ENCODE measurements around the gene NQO2.
"Not testable (repeated sequence)": the region's sequence is repeated elsewhere in the genome, so short reads cannot be mapped to it uniquely, and the experiment has no call there.

The NQO2 gene

GRCh38 chr6:2970034-2970685 lies 29.5 kb upstream of the NQO2 start:
- DNase-seq (ENCODE audit: low read depth in 2 of 3, low spot score in 1 of 3), result no peak

GRCh38 chr6:2970753-2971419 lies 28.8 kb upstream of the NQO2 start:
- DNase-seq (ENCODE audit: low read depth in 2 of 3, low spot score in 1 of 3), result peak in 2 of 3 donors; percentile 15 to 49

- DNase-seq (ENCODE audit: low read depth in 2 of 3, low spot score in 1 of 3), result no peak
Observed at GRCh38 chr6:2971420-2972218, 28.1 kb upstream of the NQO2 start, which contains the start of gene SERPINB6. SERPINB6 (minus strand) TSS chr6:2971567; CDS start chr6:2959332, 12,235 bp downstream.

GRCh38 chr6:2972219-2972487 lies 27.5 kb upstream of the NQO2 start:
- not testable (repeated sequence) for DNase-seq (ENCODE audit: low read depth in 2 of 3, low spot score in 1 of 3)

DNA sequence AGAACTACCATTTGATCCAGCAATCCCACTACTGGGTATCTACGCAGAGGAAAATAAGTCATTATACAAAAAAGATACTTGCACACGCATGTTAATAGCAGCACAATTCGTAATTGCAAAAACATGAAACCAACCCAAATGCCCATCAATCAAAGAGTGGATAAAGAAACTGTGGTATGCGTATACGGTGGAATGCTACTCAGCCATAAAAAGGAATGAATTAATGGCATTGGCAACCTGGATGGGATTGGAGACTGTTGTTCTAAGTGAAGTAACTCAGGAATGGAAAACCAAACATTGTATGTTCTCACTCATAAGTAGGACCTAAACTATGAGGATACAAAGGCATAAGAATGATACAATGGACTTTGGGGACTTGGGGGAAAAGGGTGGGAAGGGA lies 27.0 kb upstream of the NQO2 start:
- not testable (repeated sequence) for DNase-seq (ENCODE audit: low read depth in 2 of 3, low spot score in 1 of 3)

DNA sequence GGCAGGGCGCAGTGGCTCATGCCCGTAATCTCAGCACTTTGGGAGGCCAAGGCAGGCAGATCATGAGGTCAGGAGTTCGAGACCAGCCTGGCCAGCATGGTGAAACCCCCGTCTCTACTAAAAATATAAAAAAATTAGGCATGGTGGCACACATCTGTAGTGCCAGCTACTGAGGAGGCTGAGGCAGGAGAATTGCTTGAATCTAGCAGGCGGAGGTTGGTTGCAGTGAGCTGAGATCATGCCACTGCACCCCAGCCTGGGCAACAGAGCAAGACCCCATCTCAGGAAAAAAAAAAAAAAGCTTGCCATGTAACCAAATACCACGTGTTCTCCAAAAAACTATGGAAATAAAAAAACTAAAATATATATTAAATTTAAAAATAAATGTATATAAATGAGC lies 26.5 kb upstream of the NQO2 start:
- DNase-seq (ENCODE audit: low read depth in 2 of 3, low spot score in 1 of 3), result not testable (repeated sequence)

DNA sequence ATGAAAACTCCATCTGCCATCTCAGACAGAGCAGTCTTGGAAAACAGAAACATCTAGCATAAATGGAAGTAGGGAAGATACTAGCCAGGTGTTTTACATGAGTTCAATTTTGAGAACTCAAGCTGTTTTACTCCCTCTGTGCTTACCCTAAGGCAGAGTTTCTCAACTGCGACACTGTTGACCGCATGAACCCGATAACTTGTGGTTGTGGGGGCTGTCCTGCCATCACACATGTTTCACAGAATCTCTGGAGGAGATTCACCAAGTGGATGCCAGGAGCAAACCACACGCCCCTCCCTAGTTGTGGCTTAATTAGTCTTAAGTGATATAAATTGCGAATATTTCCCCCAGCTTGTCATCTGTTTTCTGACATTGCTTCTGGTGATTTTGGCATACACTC lies 26.0 kb upstream of the NQO2 start:
- no peak for DNase-seq (ENCODE audit: low read depth in 2 of 3, low spot score in 1 of 3)

DNA sequence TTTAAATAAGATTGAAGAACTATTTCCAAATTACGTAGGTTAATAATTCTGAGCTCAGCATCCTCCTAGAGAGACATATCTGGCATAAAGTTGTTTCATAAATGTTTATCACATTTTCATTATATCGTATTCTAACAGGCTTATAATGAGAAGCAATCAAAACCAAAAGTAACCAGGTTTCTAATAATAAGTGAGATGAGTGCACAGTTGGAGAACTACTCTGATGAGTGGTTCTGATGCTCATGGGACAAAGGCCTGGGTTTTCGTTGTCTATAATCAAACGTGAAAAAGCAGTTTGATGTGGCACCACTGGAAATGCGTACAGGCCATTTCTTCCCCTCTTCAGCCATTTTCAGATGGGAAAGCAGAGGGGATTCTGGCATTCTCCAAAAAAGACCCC lies 23.6 kb upstream of the NQO2 start:
- DNase-seq (ENCODE audit: low read depth in 2 of 3, low spot score in 1 of 3), result no peak

DNA sequence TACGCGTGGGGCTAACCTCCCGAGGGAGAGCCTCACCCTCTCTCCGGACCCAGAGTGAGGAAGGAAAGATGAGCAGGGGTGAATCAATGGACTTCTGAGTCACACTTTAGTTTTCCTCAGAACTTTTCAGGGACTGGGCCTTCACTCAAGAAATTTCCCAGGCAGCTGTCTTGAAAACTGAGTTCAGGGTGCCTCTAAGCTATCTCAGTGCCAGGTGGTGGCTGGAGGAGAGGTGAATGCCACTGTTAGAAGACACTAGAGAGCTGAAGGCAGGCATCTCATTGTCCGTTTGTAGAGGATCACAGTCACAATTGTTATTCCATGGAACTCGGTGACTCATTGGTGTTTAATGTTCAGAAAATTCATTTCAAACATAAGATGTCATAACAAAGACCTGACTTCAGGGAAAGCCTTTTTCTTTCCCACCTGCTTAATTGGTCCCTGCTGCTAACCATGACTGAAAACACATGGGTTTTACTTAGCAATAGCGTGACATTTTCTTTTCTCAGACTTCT lies 23.1 kb upstream of the NQO2 start:
- no peak for DNase-seq (ENCODE audit: low read depth in 2 of 3, low spot score in 1 of 3)

GRCh38 chr6:2977290-2977689 lies 22.4 kb upstream of the NQO2 start:
- DNase-seq (ENCODE audit: low read depth in 2 of 3, low spot score in 1 of 3), result no peak

DNA sequence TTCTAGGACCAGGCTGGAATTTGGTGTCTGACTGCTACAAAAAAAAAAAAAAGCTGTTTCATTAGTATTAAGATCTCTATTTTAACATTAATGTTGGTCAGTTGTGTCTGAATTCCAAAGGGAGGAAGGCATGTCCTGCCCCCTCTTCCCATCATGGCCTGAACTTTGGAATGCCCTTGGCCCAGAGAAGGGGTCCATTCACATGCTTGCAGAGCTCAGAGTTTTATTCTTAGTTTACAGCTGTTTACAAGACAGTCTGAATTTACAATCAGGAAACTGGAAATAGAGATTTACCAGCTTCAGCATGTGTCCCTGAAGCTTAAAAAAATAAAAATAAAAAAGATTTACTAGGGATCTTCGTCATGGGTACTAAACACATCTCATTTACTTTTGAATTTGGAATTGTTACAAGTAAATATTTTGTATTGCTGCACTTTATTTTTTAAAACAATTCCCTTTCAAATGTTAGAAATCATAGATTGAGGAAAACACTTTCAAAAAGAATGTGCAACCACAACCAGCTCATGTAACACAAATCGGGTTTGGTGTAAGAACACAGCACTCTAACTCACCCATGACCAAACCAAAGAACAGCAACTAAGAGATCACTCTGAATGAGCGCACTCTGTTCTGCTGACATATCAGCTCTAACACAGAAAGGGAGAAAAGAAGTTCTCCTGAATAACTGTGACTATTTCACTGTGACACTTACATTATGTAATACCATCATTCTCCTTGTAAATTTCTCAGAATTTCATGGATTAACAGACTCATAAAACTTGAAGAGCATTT lies 21.7 kb upstream of the NQO2 start:
- DNase-seq (ENCODE audit: low read depth in 2 of 3, low spot score in 1 of 3), result no peak

DNA sequence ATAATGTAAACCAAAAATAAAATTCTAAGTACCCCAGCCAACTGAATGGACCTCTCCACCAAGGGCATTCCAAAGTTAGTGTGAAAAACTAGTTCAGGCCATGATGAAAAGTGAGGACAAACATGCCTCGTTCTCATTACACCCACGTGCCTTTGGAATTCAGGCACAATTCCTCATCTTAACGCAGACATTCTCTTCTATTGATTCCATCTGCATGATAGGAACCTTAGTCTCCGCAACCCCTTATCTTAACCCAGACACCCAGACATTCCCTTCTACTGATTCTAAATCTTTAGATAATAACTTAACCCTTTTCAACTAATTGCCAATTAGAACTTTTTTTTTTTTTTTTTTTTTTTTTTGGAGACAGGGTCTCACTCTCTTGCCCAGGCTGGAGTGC lies 20.8 kb upstream of the NQO2 start:
- DNase-seq (ENCODE audit: low read depth in 2 of 3, low spot score in 1 of 3), result no peak

- no peak for DNase-seq (ENCODE audit: low read depth in 2 of 3, low spot score in 1 of 3)
Observed at GRCh38 chr6:2979819-2980464, 19.8 kb upstream of the NQO2 start.

GRCh38 chr6:2980465-2980855 lies 19.2 kb upstream of the NQO2 start:
- no peak for DNase-seq (ENCODE audit: low read depth in 2 of 3, low spot score in 1 of 3)

DNA sequence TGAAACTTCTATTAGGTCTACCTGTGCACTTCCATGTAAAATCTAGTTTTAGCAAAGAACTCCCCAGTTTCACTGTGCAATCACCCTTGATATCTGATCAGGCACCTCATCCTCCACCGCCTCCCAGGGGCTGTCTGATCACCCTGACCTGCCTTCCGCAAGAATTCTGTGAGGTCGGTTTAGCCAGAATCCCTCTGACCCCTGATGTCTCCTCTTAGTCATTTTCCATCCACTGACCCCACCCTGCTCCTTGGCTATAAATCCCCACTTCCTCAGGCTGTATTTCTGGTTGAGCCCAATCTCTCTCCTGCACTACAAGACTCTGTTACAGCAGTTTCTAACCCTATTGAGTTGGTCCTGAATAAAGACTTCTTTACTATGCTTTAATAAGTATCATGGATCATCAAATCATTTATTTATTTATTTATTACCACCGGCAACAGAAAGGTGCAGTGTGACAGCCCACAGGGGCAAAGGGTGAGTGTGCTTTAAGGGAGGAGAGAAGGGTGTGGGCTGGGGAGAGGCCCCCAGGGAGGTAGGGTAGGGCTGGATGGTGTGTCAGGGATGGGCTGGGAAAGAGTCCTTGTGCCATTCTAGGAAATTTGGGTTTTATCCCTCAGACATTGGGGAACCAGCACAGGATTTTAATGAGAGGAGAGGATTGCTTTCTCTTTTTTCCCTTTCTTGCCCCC lies 17.1 kb upstream of the NQO2 start:
- DNase-seq (ENCODE audit: low read depth in 2 of 3, low spot score in 1 of 3), result no peak

GRCh38 chr6:2984738-2985406 lies 14.8 kb upstream of the NQO2 start:
- no peak for DNase-seq (ENCODE audit: low read depth in 2 of 3, low spot score in 1 of 3)

DNA sequence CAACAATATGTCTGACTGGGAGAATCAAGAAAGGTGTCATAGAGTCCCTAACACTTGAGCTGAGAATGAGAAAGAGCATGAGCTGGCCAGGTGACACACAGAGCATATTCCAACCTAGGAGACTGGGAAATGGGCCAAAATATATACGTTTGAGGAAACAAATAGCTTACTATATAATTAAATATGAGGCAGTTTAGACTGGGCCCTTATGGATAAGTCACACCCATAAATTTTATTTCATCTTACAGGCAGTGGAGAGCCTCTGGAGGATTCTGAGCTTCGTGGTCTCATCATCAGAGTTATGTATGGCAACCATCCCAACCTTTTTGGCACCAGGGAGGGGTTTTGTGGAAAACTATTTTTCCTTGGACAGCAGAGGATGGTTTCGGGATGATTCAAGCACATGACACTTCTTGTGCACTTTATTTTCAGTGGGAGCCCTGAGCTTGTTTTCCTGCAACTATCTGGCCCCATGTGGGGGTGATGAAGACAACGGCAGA lies 12.9 kb upstream of the NQO2 start:
- no peak for DNase-seq (ENCODE audit: low read depth in 2 of 3, low spot score in 1 of 3)

DNA sequence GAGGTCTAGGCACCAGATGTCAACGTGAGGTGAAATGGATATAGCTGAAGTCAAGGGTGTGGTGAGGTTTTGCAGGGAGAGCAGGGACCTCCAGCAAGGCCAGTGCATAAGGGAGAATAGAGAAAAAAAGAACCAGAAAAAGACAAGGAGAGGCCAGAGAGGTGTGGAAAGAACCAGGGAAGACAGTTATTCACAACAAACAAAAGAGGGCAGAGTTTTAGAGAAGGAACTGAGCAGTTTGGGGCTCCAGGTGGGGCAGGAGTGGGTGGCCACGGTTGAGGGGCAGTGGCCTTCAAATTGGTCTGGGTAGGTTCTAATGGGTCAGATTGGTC lies 11.6 kb upstream of the NQO2 start:
- DNase-seq (ENCODE audit: low read depth in 2 of 3, low spot score in 1 of 3), result no peak

DNA sequence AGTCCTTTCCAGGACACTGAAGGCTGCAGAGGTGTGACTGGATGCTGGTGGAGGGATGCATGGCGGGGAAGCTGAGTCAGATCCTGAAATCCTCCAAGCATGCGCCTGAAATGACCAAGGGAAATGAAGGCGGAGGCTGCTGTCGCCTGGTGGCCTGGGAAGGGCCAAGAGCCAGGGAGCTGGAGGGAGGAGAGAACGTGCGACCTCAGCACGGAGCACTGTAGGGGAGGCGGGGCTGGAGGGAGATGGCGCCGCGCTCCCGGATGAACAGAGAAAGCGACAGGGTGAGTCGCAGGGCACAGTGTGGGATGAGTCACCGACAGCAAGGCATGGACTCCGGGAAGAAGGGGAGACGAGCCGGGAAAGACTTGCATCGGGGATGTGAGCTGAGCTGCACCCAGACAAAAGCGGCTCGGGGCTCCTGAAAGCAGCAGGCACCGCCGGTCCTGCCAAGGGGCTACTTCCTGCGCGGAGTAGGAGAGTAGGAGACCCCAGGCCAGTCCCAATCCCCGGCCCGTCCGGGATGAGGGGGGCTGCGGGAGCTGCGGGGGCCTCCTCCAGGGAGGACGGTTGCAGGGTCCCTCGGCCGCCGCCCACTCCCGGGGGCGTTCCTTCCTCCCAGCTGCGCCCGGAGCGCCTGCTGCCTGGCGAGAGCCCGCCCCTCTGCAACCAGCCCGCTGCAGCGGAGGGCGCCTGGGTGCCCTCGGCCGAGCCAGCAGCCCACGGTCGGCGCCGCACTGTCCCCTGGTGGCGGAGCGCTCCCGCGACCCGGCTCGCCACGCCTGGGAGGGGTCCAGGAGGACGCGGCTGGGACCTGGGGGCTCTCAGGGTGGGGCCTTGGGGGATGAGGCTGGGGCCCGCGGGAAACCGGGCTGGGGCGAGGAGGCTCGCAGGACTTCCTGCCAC lies 11.0 kb upstream of the NQO2 start:
- peak; percentile 65 to 76 (median 66) for DNase-seq (ENCODE audit: low read depth in 2 of 3, low spot score in 1 of 3)

Data from stimulated activated CD4-positive, alpha-beta T cell treated with anti-CD3 and anti-CD28 coated beads, Interleukin-12 subunit alpha, Interleukin-12 subunit beta, amount 100 ng/mL, for 48 hours (primary cell).